Neural cell (in vitro differentiated cells): ENCODE data around the gene PRMT9. TPM values are rescaled to one million over a fixed set of nuclear protein-coding genes. Genes with fewer than 3 reads are reported as not detected.

Source experiments
- H2AFZ ChIP-seq: fragments of 200-600, 300-800 bp; sonication (generic), shearing (Covaris generic); 2 replicates; pipeline ENCODE4 v1.6.0; 2014; ENCODE audit warnings: low read depth, mild to moderate bottlenecking, antibody characterized with exemption, low read length, moderate library complexity
- H3F3A ChIP-seq: fragments of 200-600 bp; shearing (Covaris generic); 2 replicates; pipeline ENCODE4 v1.6.1; 2016; ENCODE audit warnings: mild to moderate bottlenecking, moderate library complexity, mixed read lengths, antibody characterized with exemption, low read length; ENCODE audit not compliant: insufficient read depth, poor library complexity, severe bottlenecking
- H3K27ac ChIP-seq: fragments of 200-600, 300-800 bp; sonication (generic), shearing (Covaris generic); 2 replicates; pipeline ENCODE4 v1.5.1; 2014; ENCODE audit warnings: mild to moderate bottlenecking, low read length, moderate library complexity
- H3K27me3 ChIP-seq: fragments of 300-800, 200-600 bp; sonication (generic), shearing (Covaris generic); 2 replicates; pipeline ENCODE4 v1.6.0; 2014; ENCODE audit warnings: mild to moderate bottlenecking, low read depth, low read length, moderate library complexity; ENCODE audit not compliant: insufficient read depth
- H3K36me3 ChIP-seq: fragments of 300-800, 200-600 bp; sonication (generic), shearing (Covaris generic); 2 replicates; pipeline ENCODE4 v1.5.1; 2014; ENCODE audit warnings: mild to moderate bottlenecking, antibody characterized with exemption, low read length, moderate library complexity; ENCODE audit not compliant: insufficient read depth
- H3K4me2 ChIP-seq: fragments of 300-800, 200-600 bp; sonication (generic), shearing (Covaris generic); 2 replicates; pipeline ENCODE4 v1.6.0; 2014; ENCODE audit warnings: mild to moderate bottlenecking, low read length
- H3K4me3 ChIP-seq: fragments of 300-800, 200-600 bp; sonication (generic), shearing (Covaris generic); 2 replicates; pipeline ENCODE4 v1.5.1; 2014; ENCODE audit warnings: mild to moderate bottlenecking, low read length, moderate library complexity
- H3K79me2 ChIP-seq: fragments of 200-600 bp; shearing (Covaris generic); replicated peaks from 2 replicates; pipeline ENCODE4 v1.6.0; 2014; ENCODE audit warnings: mild to moderate bottlenecking, low read length, moderate library complexity; ENCODE audit not compliant: insufficient read depth
- H3K9ac ChIP-seq: fragments of 300-800, 200-600 bp; sonication (generic), shearing (Covaris generic); 2 replicates; pipeline ENCODE4 v1.6.1; 2016; ENCODE audit warnings: mild to moderate bottlenecking, low read length, mixed read lengths
- H3K9me2 ChIP-seq: fragments of 200-600 bp; shearing (Covaris generic); 2 replicates; pipeline ENCODE4 v1.6.1; 2016; ENCODE audit warnings: mild to moderate bottlenecking, low read length, mixed read lengths; ENCODE audit not compliant: insufficient read depth
- H3K9me3 ChIP-seq: fragments of 200-600, 300-800 bp; sonication (generic), shearing (Covaris generic); 2 replicates; pipeline ENCODE4 v1.6.1; 2016; ENCODE audit warnings: mild to moderate bottlenecking, mixed run types, low read length, moderate library complexity, mixed read lengths
- H4K20me1 ChIP-seq: fragments of 200-600 bp; shearing (Covaris generic); 2 replicates; pipeline ENCODE4 v1.6.1; 2016; ENCODE audit warnings: mild to moderate bottlenecking, mixed run types; ENCODE audit not compliant: insufficient read depth
- CTCF ChIP-seq: fragments of 450-650 bp; IDR thresholded peaks from 2 replicates; pipeline ENCODE4 v1.5.1; 2014; ENCODE audit warnings: antibody characterized with exemption, mild to moderate bottlenecking, moderate library complexity; ENCODE audit not compliant: poor library complexity, severe bottlenecking
- EP300 ChIP-seq: fragments of 450-650 bp; conservative IDR thresholded peaks from 2 replicates; pipeline ENCODE4 v1.6.1; 2014; ENCODE audit warnings: antibody characterized with exemption, mild to moderate bottlenecking, moderate library complexity; ENCODE audit not compliant: poor library complexity, severe bottlenecking
- EZH2 ChIP-seq: fragments of 200-600, 300-800 bp; shearing (Covaris generic), sonication (generic); IDR thresholded peaks from 2 replicates; pipeline ENCODE4 v1.6.1; 2014; ENCODE audit warnings: antibody characterized with exemption, low read length, borderline replicate concordance, mild to moderate bottlenecking; ENCODE audit not compliant: insufficient read depth, poor library complexity, severe bottlenecking
- MXI1 ChIP-seq: fragments of 450-650 bp; conservative IDR thresholded peaks from 2 replicates; pipeline ENCODE4 v1.6.1; 2014; ENCODE audit warnings: antibody characterized with exemption, mild to moderate bottlenecking; ENCODE audit not compliant: poor library complexity, severe bottlenecking
- POLR2AphosphoS5 ChIP-seq: IDR thresholded peaks from 2 replicates; pipeline ENCODE4 v1.6.1; 2012
- RAD21 ChIP-seq: fragments of 450-650 bp; conservative IDR thresholded peaks from 2 replicates; pipeline ENCODE4 v1.6.1; 2014; ENCODE audit warnings: antibody characterized with exemption, mild to moderate bottlenecking, moderate library complexity
- REST ChIP-seq: IDR thresholded peaks from 2 replicates; pipeline ENCODE4 v1.6.1; 2012; ENCODE audit warnings: borderline replicate concordance
- SMC3 ChIP-seq: fragments of 450-650 bp; conservative IDR thresholded peaks from 2 replicates; pipeline ENCODE4 v1.6.1; 2014; ENCODE audit warnings: antibody characterized with exemption, mild to moderate bottlenecking, moderate library complexity; ENCODE audit not compliant: poor library complexity
- TAF1 ChIP-seq: IDR thresholded peaks from 2 replicates; pipeline ENCODE4 v1.6.1; 2012; ENCODE audit warnings: low read depth
- polyA plus RNA-seq: library from polyadenylated mRNA; depleted of rRNA; stranded (reverse); fragments of >200 nt; gene quantifications from 2 replicates; pipeline ENCODE4 v1.2.3, GENCODE V29; 2014

PRMT9 gene
- polyA plus RNA-seq, 1 donor from 2014 or later, result 23.6 TPM

GRCh38 chr4:147696866-147697265 lies 12.9 kb upstream of the PRMT9 start:
- Histone ChIP-seq H3K36me3 (no peaks in the 10 kb centered on the region), H3K27ac (no peak overlapping the region), H3K9ac (no peak overlapping the region), H3K79me2 (no peaks in the 10 kb centered on the region), H3K27me3 (no peaks in the 10 kb centered on the region), H4K20me1 (no peaks in the 10 kb centered on the region), H3K9me3 (peaks cover 5% of the 10 kb centered on the region), H2AFZ (no peak overlapping the region), H3K4me3 (no peak overlapping the region), H3K4me2 (no peak overlapping the region), H3K9me2 (no peaks in the 10 kb centered on the region), H3F3A (no peaks in the 10 kb centered on the region)
- TF ChIP-seq MXI1, result no peak
- TF ChIP-seq EP300, result no peak
- no peak for TF ChIP-seq RAD21
- TF ChIP-seq SMC3, result no peak
- no peak for TF ChIP-seq EZH2
- TF ChIP-seq CTCF, result no peak
- TF ChIP-seq TAF1, result no peak
- TF ChIP-seq REST, result no peak
- TF ChIP-seq POLR2AphosphoS5, result no peak

- no peak for TF ChIP-seq MXI1
- no peak for TF ChIP-seq CTCF
- TF ChIP-seq TAF1, result no peak
- TF ChIP-seq EZH2, result no peak
- no peak for TF ChIP-seq SMC3
- TF ChIP-seq REST, result no peak
- no peak for TF ChIP-seq EP300
- no peak for TF ChIP-seq POLR2AphosphoS5
- TF ChIP-seq RAD21, result no peak
- H2AFZ ChIP-seq, result no peak overlapping the region
- no peaks in the 10 kb centered on the region for H3K79me2 ChIP-seq
- H3K9me3 ChIP-seq, result no peaks in the 10 kb centered on the region
- H3K9me2 ChIP-seq, result no peaks in the 10 kb centered on the region
- no peaks in the 10 kb centered on the region for H4K20me1 ChIP-seq
- no peak overlapping the region for H3K9ac ChIP-seq
- no peak overlapping the region for H3K4me3 ChIP-seq
- H3F3A ChIP-seq, result no peaks in the 10 kb centered on the region
- H3K36me3 ChIP-seq, result no peaks in the 10 kb centered on the region
- no peak overlapping the region for H3K4me2 ChIP-seq
- H3K27ac ChIP-seq, result no peak overlapping the region
- H3K27me3 ChIP-seq, result no peaks in the 10 kb centered on the region
Observed at GRCh38 chr4:147693218-147693617, 9.3 kb upstream of the PRMT9 start.
